Measurements from ENCODE around the gene UGT1A6.
"Not testable (repeated sequence)": the region's sequence is repeated elsewhere in the genome, so short reads cannot be mapped to it uniquely, and the experiment has no call there.

UGT1A6 gene

GRCh38 chr2:233692648-233693047 is at the start of gene UGT1A6:
TSS of gene UGT1A6 (plus strand) at chr2:233692890. CDS start at chr2:233693005, 115 bp downstream.
- no peak for DNase-seq

GRCh38 chr2:233643128-233643527 is 49.6 kb upstream of the UGT1A6 start:
- no peak for DNase-seq

GRCh38 chr2:233646033-233646432 is 46.7 kb upstream of the UGT1A6 start:
- not testable (repeated sequence) for DNase-seq

- DNase-seq, result no peak
Observed at GRCh38 chr2:233650981-233651380, 41.7 kb upstream of the UGT1A6 start.

GRCh38 chr2:233651430-233651829 is 41.3 kb upstream of the UGT1A6 start:
- DNase-seq, result no peak

GRCh38 chr2:233654501-233654900 is 38.2 kb upstream of the UGT1A6 start:
- no peak for DNase-seq

GRCh38 chr2:233655043-233655442 is 37.6 kb upstream of the UGT1A6 start:
- no peak for DNase-seq

- not testable (repeated sequence) for DNase-seq
Observed at GRCh38 chr2:233655943-233656342, 36.7 kb upstream of the UGT1A6 start.

GRCh38 chr2:233656443-233656842 is 36.2 kb upstream of the UGT1A6 start:
- DNase-seq, result no peak

- no peak for DNase-seq
Observed at GRCh38 chr2:233658610-233659009, 34.1 kb upstream of the UGT1A6 start.

- no peak for DNase-seq
Observed at GRCh38 chr2:233663911-233664310, 28.8 kb upstream of the UGT1A6 start.

GRCh38 chr2:233668605-233669260 is 24.0 kb upstream of the UGT1A6 start:
- no peak for DNase-seq

- no peak for DNase-seq
Observed at GRCh38 chr2:233671290-233672161, 21.2 kb upstream of the UGT1A6 start, which contains the start of gene UGT1A9. TSS of gene UGT1A9 (plus strand) at chr2:233671898. CDS start at chr2:233671935, 37 bp downstream.

GRCh38 chr2:233672886-233673285 is 19.8 kb upstream of the UGT1A6 start:
- DNase-seq, result no peak

GRCh38 chr2:233673896-233674295 is 18.8 kb upstream of the UGT1A6 start:
- no peak for DNase-seq

GRCh38 chr2:233674314-233674713 is 18.4 kb upstream of the UGT1A6 start:
- no peak for DNase-seq

GRCh38 chr2:233674995-233675394 is 17.7 kb upstream of the UGT1A6 start:
- DNase-seq, result no peak

GRCh38 chr2:233676046-233676445 is 16.6 kb upstream of the UGT1A6 start:
- no peak for DNase-seq

GRCh38 chr2:233679196-233679595 is 13.5 kb upstream of the UGT1A6 start:
- no peak for DNase-seq

- no peak for DNase-seq
Observed at GRCh38 chr2:233680361-233681045, 12.2 kb upstream of the UGT1A6 start.

- no peak for DNase-seq
Observed at GRCh38 chr2:233681521-233682099, 11.1 kb upstream of the UGT1A6 start, which contains the start of gene UGT1A7. TSS of gene UGT1A7 (plus strand) at chr2:233681901. CDS start at chr2:233681938, 37 bp downstream.

- DNase-seq, result no peak
Observed at GRCh38 chr2:233684640-233685039, 8.1 kb upstream of the UGT1A6 start.

- DNase-seq, result no peak
Observed at GRCh38 chr2:233686928-233687327, 5.8 kb upstream of the UGT1A6 start.
